ENCODE data around the gene DNMT3A.

Gene DNMT3A

DNA sequence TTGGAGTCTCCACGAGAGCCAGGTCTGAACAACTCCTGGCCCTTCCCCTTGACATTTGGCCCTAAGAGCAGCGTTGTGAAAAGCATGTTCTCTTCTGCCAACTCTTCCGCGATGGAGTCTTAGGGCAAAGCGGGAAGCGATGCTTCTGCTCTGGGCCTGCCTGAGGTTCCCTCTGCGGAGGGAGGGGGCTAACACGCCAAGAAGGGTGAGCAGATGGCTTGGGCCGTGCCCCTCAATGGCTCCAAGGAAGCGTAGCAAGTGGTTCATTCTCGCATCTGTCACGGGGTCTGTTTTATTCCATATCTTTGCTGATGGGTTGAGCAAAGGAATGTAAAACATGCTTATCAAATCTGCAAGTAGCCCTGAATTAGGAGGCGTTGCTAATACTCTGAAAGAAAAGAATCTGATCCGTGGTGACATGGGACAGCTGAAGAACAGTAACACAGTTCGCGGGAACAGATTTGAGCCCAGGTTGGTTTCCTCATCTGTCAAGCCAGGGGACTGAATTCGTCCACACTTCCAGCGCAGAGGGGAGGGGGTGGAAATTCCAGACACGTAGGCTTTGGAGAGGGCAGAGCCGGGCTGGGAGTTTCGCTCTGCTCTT lies 38.0 kb downstream of the DNMT3A start:
- DNase-seq, result no peak

DNA sequence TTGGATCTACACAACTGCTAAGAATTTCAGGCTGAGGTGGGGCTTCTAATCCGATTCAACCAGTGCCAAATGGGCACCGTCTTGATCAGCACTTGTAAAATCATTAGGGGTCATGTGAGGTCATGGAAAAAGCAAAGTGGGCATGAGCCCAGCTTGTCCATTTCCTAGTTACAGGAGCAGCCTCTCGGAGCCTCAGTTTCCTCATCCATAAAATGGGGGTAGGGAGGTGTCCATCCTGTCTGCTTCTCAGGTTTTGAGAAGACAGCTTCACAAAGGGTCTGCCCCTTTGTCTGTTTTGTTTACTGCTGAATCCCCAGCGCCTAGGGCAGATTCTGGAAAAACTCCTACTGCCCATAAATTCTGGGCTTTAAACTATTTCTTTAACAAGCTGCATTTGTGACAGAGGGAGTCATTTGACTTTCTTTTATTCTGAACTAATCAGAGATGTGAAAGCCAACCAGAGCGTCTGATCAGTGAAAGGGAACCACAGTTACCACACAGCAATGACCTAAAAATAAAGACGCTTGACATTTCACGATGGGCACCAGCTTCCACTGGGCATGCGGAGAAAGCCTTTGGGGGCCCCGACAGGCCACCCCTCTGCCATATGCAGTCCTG lies 38.9 kb downstream of the DNMT3A start:
- DNase-seq, result no peak

DNA sequence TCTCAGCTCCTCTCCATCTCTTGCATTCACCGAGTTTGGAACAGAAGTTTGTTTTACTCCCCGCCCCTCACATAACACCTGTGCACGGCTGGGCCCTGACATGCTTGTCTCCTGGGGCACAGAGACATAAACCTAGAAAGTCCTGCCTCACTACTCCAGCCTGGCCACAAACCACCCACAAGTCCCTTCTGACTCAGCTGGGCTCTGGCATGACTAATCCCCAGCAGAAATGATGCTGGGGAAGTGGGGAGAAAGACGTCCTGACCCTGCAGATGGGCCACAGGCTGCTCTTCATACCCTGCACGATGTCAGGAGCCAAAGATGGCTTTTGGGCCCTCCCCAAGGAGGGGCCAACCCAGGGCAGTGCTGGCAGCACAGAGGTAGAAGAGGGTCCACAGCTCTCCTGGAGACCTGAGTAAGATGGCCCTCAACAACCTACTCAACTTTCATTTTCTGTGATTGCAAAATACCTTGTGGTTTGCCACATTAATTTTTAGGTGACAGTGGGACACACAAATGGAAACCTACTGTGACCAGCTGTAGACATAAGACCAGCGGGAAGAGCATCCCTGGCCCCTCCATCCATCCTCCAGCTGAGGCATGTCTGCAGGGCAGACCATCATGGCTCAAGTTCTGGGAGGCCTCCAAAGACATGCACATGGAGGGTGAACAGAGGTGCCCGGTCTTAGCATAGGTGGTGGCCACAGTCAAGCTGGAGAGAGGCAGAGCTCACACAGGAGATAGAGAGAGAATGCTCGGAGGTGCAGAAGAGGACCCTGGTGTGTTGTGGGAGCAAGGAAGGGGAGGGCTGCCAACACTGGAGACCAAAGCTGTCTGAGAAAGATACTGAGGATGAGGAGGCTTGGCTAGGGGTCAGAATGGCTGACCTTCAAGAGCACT lies 40.0 kb downstream of the DNMT3A start:
- peak; percentile 40 for DNase-seq

DNA sequence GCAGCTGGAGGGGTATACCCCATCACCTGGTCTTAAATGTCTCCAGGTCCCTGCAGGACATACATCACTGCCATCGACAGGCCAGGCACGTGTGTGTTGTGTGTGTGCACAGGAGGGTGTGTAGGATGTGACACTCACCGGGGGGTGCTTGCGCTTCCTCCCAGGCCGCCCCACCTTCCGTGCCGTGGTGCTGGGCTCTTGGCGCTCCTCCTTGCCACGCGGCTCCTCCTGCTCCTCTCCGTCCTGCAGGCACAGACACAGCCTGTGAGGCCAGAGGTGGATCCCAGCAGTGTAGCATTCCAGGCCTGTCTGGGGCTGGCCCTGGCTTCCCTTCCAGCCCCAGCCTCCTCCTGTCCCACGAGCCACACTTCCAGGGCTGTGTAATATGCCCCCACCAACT lies 41.7 kb downstream of the DNMT3A start:
- DNase-seq, result no peak

DNA sequence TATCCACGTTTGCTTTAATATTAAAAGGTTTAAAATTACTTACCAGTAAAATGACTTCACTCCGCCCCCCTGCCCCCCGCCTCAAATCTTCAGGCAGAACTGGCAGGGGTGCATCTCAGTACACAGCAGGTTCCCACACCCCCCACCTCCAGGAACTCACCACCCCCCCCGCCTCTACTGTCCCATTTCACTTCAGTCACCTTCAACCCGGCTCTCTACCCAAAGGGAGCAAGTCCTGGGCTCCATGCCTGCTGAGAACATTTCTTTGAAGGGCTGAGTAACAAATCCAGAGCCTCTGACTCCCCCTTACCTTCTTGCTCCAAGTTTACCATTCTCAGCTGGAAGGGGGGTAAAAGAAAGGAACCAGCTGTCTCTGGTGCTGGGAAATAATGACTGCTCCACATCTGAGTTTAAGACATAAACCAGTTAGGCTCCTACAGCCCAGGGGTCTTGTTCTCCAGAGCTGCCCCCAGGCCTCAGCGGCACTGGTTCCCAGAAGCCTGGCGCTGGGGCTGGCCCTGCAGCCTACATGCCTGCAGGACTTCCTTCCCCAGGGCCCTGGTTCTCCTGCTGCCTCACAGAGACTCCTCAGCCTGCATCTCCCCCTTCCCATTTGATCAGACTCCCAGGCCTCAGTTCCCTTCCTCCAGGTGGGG lies 42.8 kb downstream of the DNMT3A start:
- no peak for DNase-seq

DNA sequence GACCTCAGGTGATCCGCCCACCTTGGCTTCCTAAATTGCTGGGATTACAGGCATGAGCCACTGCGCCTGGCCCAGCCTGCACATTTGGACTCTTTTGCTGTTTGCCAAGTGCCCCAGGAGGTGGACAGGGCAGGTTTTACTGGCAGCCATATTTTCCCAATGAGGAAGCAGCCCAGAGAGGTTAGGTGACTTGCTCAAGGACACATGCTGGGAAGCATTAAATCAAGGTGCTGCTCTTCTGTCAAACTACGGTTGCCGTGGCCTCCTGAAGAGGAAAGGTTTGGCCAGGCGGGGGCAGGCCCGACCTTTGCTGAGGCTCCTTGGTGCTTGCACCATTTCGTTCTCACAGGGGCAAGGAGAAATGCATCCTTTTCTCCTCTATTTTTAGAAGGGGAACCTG lies 44.0 kb downstream of the DNMT3A start:
- no peak for DNase-seq

DNA sequence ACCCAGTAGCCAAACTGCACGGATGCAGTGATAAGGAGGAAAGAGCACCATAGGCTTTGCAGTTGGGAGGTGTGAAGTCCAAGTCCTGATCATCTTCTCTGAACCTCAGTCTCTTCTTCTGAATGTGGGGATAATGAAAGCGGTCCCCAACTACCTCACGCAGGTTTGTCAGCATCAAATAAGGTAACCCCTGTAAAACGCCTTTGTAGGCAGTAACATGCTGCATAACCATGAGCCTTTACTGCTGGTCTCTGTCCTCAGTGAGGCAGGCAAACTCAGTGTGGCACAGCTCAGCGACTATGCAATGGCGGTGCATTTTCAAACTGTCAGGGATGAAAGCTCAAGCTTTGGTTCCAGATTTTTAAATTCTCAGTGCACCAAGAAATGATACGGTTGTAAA lies 46.1 kb downstream of the DNMT3A start:
- DNase-seq, result no peak

DNA sequence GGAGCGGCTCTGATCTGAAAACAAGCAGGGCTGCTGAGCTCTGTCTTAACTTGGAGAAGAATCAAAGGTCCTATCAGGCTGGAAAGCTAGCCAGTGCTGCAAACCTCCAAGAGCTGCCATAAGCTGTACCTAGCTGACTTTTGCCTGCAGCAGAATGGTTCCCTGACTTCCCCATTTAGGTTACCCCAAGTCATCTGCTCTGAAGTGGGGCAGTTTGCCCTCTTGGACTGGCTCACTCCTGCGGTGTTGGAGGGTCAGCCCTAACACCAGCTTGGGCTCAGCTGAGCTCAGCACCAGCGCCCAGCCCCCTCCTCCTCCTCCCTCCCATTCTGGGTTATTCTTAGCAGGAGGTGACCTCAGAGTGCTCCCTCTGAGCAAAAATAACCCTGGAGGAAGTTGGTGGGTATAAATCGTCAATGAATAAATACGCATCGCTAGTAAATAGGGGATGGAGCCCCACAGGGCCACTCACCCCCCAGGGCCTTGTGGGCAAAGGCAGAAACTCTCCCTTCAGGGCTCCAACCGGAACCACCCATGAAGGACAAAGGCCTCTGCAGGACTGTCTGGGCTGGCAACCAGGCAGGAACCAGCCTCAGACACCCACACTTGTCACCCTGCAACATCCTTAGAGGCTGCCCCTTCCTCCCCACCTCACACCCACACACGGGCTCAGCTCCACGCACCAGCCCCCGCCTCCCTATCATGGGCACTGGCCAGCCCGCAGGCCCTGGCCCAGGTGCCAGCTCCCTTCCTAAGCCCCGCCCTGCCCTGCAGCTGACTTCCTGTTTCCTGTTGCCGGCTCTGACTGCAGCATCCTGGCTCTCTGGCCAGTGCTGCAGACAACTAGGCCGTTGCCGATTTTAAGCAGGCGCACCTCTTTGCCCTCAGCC lies 46.9 kb downstream of the DNMT3A start:
- peak; percentile 64 for DNase-seq

DNA sequence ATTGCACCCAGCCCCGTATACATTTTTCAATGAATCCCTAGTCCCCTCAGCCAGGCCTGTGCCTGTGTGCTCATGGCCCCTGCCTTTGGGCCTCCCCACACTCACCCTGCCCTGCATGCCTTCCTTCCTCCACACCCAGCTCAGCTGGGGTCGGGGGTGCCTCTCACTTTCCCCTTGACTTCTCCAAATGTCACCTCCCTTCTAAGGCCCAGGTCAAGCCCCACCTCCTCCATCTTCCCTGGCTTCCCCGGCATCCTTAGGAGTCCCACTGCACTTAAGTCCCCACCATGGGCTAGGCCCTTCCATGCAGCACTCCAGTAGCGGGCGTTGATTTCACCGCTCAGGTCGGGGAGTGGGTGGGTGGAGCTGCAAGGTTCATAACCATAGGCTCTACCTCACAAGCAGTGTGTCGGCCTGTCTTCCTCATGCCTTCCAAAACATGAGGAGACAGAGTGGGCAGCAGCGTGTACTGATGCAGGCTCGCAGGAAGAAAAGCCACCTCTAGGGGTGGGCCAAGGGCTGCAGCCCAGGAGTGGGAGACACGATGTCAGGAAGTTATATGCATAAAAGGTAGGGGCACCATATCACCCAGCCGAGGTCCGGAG lies 47.7 kb downstream of the DNMT3A start:
- DNase-seq, result no peak

DNA sequence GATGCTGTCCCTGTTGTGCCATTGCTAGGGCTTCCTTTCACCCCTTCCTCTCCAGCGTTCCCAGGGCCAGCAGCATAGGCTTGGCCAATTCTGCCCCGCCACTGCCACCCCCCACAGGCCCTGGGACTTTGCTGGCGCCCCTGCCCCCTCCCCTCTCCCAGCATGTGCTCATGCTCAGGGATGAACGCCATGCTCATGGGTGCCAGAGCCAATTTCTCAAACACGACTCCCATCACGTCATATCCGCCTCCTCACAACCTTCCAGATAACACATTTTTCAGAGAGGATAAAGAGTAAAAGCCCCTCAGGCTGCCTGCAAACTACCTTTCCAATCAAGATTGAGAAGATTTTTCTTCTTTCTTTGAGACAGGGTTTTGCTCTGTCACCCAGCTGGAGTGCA lies 48.6 kb downstream of the DNMT3A start:
- no peak for DNase-seq

DNA sequence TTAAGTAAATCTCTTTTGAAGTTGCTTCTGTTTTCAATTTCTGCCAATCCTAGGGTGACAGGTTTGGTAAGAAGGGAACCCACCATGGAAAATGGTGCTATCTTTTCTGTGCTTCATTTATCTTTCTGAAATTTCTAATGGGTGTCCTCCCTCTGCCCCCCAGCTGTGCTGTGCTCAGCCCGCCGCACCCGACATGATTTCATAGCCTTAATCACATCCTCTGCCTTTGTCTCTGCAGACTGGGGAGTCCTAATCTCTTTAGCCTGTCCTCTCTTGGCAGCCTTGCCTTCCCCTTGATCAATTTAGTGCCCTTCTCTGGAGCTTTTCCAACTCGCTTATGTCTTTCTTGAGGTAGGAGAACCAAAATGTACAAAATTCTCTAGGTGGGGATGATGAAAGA lies 49.3 kb downstream of the DNMT3A start:
- DNase-seq, result no peak

DNA sequence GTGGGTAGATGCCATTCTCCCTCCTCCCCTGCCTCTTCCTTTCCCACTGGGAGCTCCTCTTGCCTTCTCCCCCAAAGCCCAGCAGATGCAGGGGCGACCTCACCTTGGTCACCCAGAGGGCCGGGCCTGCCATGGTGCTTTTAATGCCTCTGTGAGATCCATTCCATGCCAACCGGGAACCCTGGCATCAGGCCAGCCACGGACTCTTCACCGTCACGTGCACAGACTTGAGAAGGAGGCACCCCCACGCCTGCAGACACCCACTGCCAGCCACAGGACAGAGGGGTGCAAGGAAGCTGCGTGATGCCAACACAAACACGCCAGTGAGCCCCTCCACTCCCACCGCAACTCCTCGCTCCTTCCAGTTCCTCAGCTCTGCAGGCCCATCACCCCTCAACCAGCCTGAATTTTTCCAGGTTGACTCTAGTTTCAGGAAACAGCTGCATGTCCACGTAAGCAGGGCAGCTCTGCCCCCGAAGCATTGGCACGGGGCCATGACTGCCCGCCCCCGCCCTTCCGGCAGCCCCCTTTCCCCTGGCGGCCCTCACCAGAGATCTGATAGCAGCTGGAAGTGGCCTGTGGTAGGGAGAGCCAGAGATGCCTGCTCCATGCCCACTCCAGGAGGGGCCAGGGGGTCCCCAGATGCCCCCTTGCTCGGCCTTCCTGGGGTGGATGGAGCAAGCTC lies 50.8 kb downstream of the DNMT3A start:
- no peak for DNase-seq

DNA sequence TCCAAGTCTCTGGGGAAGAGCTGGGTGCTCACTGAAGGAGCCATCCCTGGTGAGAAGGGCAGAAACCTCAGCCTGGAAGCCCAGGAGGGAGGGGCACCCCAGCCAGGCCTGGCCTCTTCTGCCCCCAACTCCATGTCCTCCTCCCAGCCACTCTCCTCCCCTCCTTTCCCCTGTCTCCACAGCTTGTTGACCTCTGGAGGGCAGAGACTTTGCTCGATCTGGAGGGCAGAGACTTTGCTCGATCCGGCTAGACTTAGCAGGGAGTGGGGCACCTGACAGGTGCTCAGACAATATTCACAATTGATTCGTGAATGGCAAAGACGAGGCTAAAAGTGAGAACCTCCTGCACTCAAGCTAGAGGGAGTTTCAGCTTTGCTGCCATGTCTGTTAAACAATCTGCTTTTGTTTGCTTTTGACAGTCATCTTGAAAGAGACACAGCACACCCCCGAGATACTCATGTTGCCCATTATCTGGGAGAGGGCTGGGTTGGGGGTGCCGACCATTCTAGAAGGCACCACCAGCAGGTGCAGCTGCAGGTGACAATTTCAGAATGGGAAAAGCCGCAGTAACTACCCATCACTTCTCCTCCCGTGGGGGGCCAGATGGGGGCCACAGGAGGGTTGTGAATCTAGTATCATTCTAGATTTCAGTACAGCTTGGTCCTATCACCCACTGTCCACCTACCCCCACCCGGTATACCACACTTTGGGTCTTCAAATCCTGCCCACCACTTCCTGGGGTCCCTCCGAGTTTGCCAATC lies 54.8 kb downstream of the DNMT3A start:
- no peak for DNase-seq

DNA sequence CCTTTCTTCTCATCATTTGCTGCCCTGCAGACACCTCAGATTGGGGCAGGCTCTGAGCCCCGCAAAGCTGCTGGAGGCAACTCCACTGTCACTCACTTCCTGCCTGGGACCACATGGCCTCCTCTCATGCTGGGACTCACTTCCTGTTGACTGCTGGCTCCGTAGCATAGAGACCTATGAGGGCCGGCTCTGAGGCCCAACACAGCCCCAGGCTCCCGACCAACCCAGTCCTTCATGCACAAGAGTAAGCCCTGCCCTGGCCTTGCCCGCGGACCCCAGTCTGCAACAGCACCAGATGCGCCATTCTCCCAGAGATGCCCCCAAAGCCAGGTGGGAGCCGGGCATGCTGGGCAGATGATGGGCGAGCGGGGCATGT lies 55.7 kb downstream of the DNMT3A start:
- DNase-seq, result peak; percentile 53

DNA sequence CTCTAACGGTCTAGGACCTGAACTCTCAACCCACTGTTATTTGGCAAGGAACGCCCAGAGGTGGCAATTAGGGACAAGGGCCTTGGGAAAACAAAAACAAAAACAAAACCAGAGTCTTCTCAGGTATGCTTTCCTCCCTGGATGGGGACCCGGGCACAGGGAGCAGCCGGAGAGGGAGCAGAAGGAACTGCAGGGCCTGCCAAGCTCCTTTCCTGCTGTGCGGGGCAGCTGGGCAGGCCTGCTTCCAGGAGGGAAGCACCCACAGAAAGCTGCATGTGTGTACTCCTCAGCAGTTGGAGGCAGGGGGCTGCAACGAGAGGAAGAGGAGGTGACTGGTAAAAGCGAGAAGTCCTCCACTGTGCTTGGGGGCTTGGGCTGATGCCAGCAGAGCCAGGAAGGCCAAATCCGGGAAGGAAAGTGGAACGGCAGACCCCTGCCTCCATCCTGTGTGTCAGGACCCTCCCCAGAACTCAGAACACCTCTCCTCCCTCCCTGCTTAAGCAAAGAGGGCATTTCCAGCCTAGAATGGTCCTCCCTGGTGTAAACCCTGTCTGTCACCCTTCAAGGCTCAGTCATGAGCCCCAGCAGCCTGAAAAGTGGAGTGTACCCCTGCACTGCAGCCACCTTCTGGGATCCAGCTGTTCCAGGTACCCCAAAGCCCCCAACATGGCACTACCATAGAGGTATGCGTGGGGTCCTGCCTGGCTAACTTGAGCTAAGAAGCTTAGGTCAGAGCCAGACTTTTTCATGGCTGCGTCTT lies 56.3 kb downstream of the DNMT3A start:
- DNase-seq, result no peak

DNA sequence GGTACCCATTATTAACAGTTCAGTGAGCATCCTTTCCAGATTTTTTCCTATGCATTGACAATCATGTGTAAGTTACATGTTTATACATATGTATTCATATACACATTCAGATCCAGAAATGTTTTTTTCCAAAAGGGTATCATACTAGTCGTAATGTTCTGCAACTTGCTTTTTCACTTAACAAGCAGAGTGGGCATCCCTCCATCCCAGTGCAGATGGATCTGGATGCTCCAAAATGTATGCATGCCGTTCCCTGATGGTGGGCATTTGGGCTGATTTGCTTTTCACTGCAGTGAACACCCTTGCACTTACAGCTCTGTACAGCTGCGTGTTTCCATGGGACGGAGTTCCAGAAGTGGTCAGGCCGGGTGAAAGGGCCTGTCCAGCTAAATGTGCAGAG lies 57.0 kb downstream of the DNMT3A start:
- no peak for DNase-seq

DNA sequence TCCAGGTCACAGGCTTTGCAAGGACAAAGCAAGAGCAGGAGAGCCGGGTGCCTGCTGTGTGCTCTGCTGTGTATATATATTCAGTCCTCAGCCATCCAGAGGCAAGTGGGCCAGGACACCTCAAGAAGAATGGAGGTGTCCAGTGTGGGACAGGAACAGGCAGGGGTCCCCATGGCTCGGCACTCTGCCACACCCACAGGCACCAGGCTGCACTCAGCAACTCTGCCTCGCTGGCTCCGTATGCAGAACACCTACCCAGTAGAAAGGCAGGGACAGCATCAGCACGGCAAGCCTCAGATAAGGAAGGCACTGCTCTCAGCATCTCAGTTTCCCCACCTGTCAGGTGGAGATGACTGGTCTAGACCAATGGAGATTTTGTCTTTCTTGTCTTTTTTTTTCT lies 57.8 kb downstream of the DNMT3A start:
- DNase-seq, result no peak

DNA sequence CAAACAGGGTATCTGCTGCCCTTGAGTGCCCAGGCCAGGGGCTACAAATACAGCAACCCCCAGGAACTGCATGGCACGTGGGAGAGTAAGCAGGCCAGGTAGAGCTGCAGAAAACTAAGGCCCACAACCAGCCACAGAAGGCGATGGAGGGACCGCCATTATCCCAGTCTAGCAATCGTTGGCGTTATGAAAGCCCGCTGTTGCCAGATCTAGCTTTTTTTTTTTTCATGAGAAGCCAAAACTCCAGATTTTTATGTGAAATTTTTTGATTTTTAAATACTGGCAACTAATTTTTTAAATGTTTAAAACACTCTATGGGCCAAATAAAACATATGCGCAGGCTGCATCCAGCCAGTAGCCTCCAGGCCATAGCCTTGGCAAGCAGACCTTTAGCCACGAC lies 59.8 kb downstream of the DNMT3A start:
- DNase-seq, result no peak

DNA sequence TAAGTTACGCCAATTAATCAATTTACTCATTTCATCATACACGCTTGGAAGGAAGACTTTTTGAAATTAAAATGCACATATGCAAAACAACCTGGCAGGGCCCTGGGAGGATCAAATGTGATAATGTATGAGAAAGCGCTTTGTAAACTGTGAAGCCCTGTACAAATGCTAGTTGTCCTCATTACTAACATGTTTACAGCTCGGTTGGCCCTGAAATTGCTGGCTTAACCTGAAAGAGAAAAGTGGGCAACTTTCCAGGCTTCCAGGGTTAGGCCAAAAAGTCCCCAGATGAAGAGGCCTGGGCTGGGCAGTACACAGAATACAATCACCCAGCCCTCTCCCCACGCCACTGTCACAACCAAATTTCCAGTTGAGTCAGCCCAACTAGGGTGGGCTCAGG lies 60.2 kb downstream of the DNMT3A start:
- no peak for DNase-seq
